Activated naive CD4-positive, alpha-beta T cell (primary cell): ENCODE data around the gene CKM.
"Not testable (repeated sequence)": the region's sequence is repeated elsewhere in the genome, so short reads cannot be mapped to it uniquely, and the experiment has no call there.

Source experiments
- DNase-seq, 4 experiments: peaks; one replicate each; lab custom pipeline; 2025; lab: John Stamatoyannopoulos, UW

Gene CKM

DNA sequence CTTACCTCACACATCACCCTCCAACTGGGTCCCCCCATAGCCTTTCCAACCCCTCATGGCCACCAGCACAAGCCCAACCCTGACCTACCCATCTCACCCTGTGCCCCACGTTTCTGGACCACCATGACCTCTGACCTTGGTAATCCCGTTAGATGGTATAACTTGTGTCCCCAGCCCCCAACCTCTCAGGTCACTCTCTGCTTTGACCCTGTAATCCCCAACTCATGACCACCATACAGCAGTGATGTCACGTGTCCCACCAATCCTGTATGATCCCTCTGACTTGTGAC, 26.4 kb upstream of the CKM start:
- no peak for DNase-seq

DNA sequence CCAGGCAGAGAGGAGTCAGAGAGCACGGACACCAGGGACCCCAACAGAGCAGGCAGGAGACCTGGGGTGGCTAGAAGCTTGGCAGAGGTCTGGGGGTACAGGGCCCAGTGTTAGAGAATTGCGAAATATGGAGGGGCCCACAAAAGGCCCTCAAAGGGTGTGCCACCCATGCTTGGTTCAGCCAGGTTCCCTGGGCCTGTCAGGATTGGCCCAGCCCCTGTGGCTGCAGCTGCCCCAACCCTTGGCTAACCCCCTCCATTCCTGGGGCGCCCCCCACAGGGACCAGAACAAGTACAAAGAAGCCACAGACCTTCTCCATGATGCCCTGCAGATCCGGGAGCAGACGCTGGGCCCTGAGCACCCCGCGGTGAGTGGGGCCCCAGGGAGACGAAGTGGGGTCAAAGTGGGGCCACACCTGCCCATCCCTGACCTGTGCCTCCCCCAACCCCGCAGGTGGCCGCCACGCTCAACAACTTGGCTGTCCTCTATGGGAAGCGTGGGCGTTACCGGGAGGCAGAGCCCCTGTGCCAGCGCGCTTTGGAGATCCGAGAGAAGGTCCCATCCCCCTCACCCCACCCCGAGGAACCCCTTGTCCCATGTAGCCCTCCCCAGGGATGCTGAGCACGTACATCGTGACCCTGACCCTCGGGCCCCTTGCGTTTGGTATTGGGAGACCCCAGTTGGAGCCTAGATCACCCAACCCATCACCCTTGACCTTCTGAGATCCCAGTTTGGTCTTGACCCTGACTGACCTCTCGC, 25.9 kb upstream of the CKM start:
- no peak for DNase-seq

DNA sequence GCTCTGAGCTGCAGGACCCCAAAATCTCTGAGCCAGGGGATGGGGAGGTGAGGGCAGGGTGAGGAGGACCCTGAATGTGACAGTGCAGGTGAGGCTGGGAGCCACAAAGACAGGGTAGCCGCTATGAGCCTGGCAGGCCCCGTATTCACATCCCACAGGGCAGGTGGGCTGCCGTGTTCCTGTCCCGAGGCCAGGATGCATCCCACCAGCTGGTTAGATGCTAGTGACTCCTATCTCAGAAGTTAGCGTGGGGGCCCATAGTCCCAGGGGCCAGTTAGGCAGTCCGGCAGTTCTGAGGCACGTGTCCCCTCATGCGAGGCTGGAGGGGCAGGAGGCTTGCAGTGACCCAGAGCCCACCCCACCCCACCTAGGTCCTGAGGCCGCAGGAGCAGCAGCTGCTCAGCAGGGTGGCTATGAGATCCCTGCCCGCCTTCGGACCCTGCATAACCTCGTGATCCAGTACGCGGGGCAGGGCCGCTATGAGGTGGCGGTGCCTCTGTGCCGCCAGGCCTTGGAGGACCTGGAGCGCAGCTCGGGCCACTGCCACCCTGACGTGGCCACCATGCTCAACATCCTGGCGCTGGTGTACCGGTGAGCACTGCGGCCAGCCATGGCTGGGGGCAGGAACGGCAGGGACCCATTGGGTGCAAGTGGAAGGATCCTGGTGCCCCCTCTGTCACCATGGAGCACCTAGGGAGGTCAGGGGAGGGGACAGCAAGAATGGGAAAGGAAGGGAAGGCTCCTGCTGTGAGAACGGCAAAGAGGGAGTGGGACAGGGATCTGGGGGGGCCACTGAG, 25.1 kb upstream of the CKM start:
- DNase-seq: no peak

DNA sequence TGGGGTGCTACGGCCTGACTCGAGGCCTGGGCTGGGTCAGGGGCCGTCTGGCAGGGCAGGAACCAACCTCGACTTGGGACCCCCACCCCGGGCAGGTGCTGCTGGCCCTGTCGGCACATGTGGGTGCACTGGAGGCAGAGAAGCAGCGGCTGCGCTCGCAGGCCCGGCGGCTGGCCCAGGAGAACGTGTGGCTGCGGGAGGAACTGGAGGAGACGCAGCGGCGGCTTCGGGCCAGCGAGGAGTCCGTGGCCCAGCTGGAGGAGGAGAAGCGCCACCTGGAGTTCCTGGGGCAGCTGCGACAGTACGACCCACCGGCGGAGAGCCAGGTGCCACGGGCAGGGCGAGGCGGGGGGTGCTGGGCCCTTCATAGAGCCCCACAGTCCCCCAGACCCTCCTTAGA, 23.8 kb upstream of the CKM start:
- DNase-seq: no peak

DNA sequence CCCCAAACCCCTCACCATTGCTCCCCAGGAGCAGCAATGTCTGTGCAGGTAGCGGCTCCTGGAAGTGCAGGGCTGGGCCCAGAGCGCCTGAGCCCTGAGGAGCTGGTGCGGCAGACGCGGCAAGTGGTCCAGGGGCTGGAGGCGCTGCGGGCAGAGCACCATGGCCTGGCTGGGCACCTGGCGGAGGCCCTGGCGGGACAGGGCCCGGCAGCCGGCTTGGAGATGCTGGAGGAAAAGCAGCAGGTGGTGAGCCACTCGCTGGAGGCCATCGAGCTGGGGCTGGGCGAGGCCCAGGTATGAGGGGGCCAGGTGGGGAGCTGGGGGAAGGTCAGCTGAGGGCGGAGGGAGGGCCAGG, 22.8 kb upstream of the CKM start:
- no peak for DNase-seq

DNA sequence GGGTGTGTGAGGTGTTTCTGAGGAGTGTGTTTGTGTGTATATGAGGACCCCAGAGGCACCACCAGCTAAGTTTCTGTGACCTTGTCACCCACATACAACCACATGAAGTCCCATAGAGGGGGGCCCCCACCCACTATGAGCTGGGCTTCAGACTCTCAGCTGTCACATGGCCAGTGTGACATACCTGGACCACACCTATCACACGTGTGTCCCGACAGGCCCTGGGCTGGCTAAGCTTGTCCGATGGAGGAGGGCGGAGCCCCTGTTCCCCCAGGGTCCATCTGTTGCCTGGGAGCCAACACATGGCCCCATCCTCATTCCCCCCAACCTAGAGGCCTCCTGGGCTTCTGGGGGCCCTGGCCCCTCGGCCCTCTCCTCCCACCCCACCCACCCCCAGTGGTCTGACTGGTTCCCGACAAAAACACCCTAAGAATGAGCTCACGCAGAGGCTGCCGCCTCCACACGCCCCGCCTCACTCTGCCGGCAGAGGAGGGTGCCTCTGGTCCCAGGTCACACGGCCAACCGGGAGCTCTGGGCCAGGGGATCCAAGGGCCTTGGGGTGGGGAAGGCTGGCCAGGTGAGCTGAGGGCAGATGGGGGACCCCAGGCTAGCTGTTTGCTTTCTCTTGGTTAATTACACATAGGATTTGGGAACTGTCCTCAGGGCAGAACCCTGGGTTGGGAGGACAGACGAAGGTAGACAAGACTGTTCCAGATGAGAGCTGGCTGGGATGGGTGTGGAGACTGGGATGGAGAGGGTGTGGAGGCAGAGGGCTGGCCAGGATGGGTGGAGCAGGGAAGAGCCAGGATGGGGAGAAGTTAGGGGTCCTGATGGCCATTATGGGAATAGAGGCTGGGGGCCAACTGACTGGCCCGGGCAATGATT, 22.2 kb upstream of the CKM start:
- no peak for DNase-seq

DNA sequence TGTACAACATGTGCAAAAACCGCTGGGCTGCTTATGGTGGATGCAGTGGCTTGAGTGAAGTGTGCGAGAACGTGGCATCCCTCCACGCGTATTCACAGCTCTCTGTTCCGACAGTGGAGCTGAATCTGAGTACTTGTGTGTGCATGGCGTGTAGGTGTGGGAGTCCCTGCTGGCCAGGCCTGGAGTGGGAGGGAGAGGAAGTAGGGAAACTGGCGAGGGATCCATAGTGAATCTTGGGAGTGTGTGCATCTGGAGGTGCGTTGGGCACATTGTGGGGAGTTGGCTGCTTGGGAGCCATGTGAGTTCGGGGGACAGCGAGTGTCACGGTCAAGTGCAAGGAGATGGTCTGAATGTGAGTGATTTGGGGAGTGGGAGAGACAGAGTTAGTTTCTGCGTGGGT, 20.2 kb upstream of the CKM start:
- DNase-seq: no peak

DNA sequence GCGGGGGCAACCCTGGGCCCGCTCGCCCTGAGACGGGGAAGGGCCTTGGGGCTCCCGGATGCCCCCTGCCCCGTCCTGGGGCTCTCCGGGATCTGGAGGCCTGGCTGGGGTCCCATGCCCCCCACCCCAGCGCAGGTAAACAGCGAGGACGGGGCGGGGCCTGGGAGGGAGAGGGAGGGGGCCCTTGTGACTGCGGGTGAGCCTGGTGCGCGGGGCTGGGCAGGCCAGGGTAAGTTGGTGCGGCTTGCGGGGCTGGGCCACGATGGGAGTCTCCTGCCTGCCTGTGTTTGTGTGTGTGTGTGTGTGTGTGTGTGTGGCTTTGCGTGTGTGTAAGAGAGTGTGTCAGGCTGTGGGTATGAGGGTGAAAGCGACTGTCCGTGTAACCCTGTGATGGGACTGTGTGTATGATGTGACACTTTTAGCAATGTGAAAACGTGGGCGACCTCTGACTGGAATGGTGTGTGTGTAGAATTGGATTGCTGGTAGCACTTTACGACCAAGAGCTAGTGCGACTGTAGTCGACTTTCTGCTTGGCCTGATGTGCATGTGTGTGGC, 18.3 kb upstream of the CKM start:
- no peak for DNase-seq

DNA sequence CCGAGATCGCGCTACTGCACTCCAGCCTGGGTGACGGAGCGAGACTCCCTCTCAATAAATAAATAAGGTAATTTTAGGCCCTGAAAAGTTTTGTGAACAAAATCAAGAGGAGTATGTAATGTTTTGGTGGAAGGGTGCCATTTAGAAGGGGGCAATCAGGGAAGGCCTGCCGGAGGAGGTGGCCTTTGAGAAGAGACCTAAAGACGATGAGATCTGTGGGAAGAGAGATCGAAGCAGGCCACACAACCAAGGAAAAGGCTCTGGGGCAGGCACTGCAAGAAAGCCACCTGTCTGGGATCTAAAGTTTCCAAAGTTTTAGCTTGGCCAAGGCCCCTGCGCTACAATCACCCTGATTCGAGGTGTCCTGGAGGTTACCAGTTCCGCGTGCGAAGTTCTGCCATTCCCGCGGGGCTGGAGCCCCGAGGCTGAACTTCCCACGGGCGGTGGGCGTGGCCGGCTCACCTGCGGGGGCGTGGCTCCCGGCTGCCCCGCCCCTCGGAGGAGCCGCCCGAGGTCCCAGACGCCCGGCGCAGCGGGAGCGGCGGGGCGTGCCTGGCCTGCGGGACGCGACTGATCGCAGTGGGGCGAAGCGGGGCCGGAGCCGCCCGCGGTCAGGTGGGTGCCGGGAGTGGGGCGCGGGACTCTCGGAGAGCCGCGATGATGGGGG, 17.7 kb upstream of the CKM start, which contains the start of gene KLC3:
Gene KLC3, plus strand, starts transcription at position 519 of the 667 bp plus-strand sequence. CDS start 4,792 bp downstream, outside the sequence.
- peak in 1 of 4 experiments; percentile 17 for DNase-seq

DNA sequence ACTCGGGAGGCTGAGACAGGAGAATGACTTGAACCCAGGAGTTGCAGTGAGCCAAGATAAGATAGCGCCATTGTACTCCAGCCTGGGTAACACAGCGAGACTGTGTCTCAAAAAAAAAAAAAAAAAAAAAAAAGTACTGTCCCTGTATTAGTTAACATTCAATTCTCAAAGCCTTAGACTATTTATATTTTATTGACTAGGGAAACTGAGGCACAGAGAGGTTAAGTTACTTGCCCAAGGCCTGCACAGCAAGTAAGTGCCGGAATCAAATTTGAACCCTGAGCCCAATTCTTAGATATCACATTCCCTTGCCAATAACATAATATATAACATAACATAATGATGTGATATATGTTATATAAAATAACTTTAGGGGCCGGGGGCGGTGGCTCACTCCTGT, 17.0 kb upstream of the CKM start:
- DNase-seq: no peak

DNA sequence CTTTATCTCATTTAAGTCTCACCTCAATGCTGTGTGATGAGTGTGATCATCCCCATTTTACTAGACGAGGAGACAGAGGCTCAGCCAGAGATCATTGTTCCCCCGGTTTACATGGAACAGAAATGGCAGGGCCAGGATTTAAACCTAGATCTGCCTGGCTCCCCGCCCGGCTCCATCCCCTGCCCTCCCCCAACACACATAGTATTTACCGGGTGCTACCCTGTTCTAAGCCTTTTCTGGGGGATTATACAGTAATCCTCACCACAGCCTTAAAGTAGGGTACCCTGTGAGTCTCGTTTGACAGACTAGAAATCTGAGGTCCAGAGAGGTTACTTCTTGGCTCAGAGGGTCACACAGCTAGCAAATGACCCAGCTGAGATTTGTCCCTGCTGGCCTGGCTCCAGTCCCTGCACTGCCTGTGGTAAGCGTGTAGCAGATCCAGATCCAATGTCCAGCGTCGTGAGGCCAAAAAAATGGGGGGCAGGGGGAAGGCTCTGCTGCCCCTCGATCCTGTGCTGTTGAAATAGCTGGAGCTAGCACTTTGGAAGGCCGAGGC, 14.1 kb upstream of the CKM start:
- DNase-seq: no peak

DNA sequence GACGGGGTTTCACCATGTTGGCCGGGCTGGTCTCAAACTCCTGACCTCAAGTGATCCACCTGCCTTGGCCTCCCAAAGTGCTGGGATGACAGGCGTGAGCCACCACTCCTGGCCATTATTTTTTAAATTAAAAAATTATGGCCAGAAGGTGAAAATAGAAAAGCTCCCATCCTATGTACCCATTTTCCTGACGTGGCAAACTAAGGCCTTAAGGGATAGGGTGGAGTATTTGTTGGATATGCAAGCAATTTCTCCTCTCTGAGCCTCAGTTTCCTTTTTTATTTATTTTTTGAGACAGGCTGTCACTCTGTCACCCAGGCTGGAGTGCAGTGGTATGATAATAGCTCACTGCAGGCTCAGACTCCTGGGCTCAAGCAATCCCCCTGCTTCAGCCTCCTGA, 12.2 kb upstream of the CKM start:
- DNase-seq: not testable (repeated sequence)

DNA sequence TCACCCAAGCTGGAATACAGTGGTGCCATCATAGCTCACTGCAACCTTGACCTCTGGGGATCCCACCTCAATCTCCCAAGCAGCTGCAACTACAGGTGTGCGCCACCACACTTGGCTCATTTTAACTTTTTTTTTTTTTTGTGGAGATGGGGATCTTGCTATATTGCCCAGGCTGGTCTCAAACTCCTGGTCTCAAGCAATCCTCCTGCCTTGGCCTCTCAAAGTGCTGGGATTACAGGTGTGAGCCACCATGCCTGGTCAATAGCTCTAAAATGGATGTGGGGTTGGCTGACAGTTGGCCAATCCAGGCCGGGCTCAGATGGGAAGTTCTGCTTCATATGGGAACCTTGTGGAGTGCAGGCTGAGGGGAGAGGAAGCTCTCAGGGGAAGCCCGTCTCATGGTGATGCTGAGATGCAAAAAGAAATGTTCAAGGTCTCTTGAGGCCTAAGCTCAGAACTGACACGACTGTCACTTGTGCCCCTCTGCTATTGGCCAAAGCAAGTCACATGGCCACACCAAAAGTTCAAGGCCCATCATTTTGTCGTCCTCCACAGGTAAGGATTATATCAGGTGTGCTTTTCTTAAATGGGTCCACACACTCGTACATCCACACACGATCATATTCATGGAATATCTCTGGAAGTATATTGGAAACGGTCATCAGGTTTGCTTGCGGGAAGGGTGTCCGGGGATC, 11.1 kb upstream of the CKM start:
- no peak for DNase-seq

DNA sequence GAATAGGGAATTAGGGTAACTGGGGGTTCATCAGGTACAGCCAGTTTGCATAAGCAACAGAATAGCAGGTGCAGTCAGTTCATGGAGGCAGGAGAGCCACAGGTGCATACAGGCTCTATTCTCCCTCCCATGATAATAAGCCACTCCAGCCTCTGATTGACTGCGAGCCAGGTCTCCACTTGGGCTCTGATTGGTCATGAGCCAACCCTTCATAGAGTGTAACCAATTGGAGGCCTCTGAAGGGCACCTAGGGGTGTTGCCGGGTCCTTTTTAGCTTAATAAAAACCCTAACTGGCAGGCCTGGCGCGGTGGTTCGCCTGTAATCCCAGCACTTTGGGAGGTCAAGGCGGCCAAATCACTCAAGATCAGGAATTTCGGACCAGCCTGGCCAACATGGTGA, 8.7 kb upstream of the CKM start:
- no peak for DNase-seq

DNA sequence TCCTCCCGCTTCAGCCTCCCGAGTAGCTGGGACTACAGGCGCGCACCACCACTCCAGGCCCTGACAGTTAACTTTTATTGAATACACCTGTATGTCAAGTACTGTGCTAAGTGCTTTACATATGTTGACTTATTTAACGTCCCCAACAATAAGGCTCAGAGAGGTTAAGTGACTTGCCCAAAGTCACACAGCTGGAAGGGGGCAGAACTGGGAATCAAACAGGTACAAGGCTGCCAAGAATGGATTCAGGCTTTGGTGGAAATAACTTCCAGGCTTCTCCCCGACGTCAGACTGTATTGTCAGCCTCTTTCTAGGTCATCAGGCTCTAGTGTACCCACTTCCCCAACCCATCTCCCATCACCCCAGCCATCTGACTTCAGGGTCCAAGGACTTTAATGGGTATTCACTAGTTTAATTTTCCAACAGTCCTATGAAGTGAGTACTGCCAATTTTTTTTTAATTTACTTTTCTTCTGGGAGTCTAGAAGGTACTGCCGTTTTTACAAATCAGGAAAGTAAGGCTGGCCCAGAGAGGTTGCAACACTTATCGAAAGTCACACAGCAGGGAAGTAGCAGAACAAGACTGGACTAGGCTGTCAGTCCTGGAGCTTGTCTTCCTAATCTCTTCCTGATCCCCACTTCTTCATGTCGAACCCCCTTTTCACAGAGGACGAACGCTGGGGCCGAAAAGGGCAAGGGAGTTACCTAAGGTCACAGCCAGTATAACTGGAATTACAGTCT, 4.9 kb upstream of the CKM start:
- DNase-seq: no peak

DNA sequence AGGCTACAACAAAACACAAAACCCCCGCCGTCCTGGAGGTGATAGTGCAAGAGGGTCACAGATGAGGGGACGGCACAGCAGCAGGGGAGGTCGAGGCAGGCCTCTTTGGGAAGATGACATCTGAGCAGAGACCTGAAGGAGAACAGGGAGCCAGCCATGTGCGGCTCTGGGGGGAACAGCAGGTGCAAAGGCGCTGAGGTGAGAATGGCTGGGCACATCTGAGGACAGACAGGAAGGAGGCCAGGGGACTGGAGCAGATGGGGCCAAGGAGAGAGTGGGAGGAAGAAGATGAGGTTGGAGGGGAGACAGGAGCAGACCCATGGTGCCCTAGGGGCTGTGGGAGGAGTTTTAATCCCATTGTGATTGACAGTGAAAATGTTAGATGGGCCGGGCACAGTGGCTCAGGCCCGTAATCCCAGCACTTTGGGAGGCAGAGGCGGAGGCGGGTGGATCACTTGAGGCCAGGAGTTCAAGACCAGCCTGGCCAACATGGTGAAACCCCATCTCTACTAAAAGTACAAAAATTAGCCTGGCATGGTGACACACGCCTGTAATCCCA, 1.8 kb upstream of the CKM start:
- no peak for DNase-seq

DNA sequence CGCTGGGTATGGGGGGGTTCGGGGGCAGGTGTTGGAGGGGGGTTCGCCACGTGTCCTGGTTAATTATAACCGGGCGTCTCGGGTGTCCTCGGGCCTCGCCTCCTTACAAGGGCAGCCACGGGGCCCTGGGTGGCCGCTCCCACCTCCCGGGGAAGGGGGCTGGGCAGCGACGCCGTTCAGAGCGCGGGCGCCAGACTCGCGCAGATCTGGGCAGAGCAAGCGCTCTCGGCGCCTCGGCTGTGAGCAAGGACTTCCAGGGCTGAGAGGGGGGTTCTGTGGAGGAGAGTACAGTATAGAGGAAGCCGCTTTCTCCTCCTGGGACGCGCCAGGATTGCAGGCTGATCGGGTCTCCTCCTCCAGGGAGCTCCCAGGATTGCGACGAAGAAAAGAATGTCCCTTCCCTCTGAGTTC, 1.0 kb upstream of the CKM start:
- DNase-seq: no peak

DNA sequence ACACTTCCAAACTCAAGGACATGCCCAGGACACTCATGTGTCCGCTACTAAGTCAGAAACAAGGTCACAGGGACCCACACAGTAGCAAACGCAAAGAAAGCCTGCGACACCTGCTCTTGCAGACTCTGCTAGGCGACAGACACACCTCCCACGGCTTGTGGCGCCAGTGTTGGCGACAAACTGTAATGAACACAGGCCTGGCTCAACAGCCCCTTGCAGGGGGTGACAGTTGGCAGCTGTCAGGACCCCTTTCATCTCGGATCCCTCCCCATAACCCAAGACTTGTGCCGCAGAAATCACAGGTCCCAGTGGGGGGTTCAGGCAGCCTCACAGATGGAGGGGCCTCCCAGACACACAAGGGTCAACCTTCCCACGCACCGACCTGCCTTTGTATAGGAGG, 364 bp downstream of the CKM start:
- no peak for DNase-seq

DNA sequence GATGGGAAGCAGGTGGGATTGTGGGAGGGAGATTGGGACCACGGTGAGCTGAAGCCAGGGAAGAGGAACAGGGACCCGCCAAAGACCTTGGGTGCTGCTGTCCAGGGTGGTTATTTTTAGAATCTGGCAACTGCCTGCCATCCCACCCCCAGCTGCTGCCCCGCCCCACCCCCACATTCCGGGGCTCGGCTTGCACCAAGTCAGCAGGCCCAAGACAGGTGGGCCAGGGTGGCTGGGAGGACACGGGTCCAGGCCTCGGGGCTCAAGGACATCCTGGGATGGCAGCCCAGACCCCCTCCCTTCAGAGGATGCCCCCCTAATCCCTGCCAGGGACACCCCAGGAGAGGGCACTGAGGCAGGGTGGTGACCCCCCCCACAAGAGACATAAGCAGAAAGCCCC, 827 bp downstream of the CKM start:
- no peak for DNase-seq
